Endothelial cell of umbilical vein (primary cell): ENCODE measurements around the gene PSAPL1.

Experiments used
- CTCF ChIP-seq, 2 donors: IDR thresholded peaks; 1 replicate in 1 of 2; 2 replicates in 1 of 2; pipeline ENCODE4 v1.5.1; 2011; ENCODE audit warnings: low read length in 2 of 2, mild to moderate bottlenecking in 2 of 2, moderate library complexity in 2 of 2, control low read depth in 1 of 2, inconsistent platforms in 1 of 2, low read depth in 1 of 2; ENCODE audit not compliant: insufficient read depth in 1 of 2; ENCODE audit errors: extremely low read depth in 1 of 2
- EZH2 ChIP-seq: IDR thresholded peaks from 2 replicates; pipeline ENCODE4 v1.6.1; 2012; ENCODE audit warnings: borderline replicate concordance, low read depth, mild to moderate bottlenecking, moderate library complexity, low read length, inconsistent platforms; ENCODE audit not compliant: severe bottlenecking
- FOS ChIP-seq: IDR thresholded peaks from 2 replicates; pipeline ENCODE4 v1.6.1; 2011; ENCODE audit warnings: mild to moderate bottlenecking, low read length, moderate library complexity, borderline replicate concordance; ENCODE audit not compliant: insufficient read depth
- GATA2 ChIP-seq: IDR thresholded peaks from 2 replicates; pipeline ENCODE4 v1.7.0; 2011; ENCODE audit warnings: low read depth, mild to moderate bottlenecking, moderate library complexity, mixed read lengths, low read length; ENCODE audit not compliant: insufficient read length, insufficient read depth
- JUN ChIP-seq: IDR thresholded peaks from 2 replicates; pipeline ENCODE4 v1.6.1; 2011; ENCODE audit warnings: borderline replicate concordance, low read depth; ENCODE audit not compliant: insufficient read length, insufficient read depth
- MYC ChIP-seq: IDR thresholded peaks from one replicate; pipeline ENCODE4 v1.6.1; 2011; ENCODE audit warnings: mild to moderate bottlenecking, low read depth, low read length
- POLR2A ChIP-seq: IDR thresholded peaks from 2 replicates; pipeline ENCODE4 v1.6.1; 2012; ENCODE audit warnings: low read depth, mild to moderate bottlenecking, control low read depth, low read length
- POLR2AphosphoS5 ChIP-seq: IDR thresholded peaks from 2 replicates; pipeline ENCODE4 v1.6.1; 2012; ENCODE audit warnings: low read depth, mild to moderate bottlenecking, control low read depth, low read length, moderate library complexity; ENCODE audit not compliant: insufficient read depth

GRCh38 chr4:7451434-7451789 is 16.7 kb upstream of the PSAPL1 start:
- TF ChIP-seq EZH2, result no peak
- TF ChIP-seq CTCF (IDR thresholded peaks at IDR 0.05; ENCODE audit: extremely low read depth in 1 of 2, insufficient read depth in 1 of 2, low read depth in 1 of 2, low read length in 2 of 2), result no peak
- no peak for TF ChIP-seq JUN
- no peak for TF ChIP-seq POLR2AphosphoS5
- TF ChIP-seq POLR2A, result no peak
- no peak for TF ChIP-seq MYC
- TF ChIP-seq FOS, result no peak
- TF ChIP-seq GATA2, result no peak
